ENCODE data around the gene FIZ1.
"Not testable (repeated sequence)": the region's sequence is repeated elsewhere in the genome, so short reads cannot be mapped to it uniquely, and the experiment has no call there.

Gene FIZ1

GRCh38 chr19:55594996-55595545, 4.2 kb downstream of the FIZ1 start:
- DNase-seq (ENCODE audit: low read depth), result no peak

- DNase-seq (ENCODE audit: low read depth), result no peak
Measured at GRCh38 chr19:55593096-55593772, 6.1 kb downstream of the FIZ1 start.

DNA sequence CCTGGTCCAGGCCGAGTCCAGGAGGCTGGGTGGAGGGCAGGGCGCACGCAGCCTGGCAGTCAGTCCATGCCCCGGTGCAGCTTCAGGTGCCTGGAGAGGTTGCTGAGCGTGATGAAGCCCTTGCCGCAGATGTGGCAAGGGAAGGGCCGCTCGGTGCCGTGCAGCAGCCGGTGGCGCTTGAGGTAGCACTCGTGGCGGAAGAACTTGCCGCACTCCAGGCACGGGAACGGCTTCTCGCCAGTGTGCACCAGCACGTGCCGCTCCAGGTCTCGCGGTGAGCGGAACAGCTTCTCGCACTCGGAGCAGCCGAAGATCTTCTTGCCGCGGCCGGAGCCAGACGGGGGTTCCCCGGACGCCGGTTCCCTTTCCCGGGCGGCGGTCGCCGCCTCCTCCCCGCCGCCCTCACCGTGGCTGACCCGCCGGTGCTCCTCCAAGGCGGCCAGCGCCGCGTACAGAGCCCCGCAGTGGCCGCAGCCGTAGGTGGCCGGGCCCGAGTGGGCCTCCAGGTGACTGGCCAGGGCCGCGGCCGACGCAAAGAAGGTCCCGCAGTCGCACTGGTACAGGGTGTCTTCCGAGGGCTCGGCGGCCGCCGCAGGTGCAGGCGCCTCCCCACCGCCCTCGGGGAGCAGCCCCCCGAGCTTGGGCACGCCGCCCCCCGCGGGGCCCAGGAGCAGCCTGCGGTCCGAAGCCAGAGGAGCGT, 6.8 kb downstream of the FIZ1 start:
- no peak for DNase-seq (ENCODE audit: low read depth)

DNA sequence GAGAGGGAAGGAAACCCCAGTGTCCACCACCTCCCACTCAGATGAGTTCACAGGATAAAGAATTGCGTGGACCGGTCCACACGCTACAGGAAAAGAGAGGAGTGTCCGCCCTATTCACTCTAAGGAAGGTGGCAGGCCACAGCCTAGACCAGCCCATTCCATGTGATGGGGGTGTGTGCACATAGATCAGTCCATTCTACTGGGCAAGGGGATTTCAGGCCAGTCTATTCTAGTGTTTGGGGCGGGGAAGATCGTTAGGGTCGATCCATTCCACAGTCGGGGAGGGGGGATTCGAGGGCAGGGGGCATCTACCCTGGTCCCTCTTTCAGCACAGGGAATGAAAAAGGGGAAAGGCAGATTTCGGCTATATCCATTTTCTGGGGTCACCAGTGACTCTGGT, 7.8 kb downstream of the FIZ1 start:
- DNase-seq (ENCODE audit: low read depth), result no peak

DNA sequence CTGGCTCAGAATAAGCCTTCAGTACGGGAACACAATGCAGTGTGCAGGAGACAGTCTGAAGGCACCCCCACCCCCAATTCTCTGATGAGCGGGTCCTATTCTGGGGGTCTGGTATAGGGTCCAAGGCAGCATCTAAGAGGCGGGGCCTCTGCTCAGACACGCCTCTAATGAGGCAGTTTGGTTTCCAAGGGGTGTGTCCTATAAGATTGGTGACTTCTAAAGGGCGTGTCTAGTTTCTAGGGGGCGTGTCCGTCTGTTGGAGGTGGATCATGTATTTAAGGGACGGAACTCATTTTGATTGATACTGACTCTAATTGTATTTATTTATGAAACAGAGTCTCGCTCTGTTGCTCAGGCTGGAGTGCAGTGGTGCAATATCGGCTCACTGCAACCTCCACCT, 8.7 kb downstream of the FIZ1 start:
- DNase-seq (ENCODE audit: low read depth), result no peak

GRCh38 chr19:55590109-55590508, 9.2 kb downstream of the FIZ1 start:
- DNase-seq (ENCODE audit: low read depth), result no peak

DNA sequence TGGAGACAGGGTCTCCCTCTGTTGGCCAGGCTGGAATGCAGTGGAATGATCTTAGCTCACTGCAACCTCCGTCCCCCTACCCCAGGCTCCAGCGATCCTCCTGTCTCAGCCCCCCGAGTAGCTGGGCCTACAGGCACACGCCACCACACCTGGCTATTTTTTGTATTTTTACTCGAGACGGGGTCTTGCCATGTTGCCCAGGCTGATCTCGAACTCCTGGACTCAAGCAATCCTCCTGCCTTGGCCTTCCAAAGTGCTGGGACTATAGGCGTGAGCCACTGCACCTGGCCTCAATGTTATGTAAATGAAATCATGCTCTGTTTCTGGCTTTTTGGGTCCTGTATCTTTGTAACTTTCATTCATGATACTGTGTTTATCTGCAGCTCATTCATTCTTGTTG, 10.6 kb downstream of the FIZ1 start:
- DNase-seq (ENCODE audit: low read depth), result no peak

DNA sequence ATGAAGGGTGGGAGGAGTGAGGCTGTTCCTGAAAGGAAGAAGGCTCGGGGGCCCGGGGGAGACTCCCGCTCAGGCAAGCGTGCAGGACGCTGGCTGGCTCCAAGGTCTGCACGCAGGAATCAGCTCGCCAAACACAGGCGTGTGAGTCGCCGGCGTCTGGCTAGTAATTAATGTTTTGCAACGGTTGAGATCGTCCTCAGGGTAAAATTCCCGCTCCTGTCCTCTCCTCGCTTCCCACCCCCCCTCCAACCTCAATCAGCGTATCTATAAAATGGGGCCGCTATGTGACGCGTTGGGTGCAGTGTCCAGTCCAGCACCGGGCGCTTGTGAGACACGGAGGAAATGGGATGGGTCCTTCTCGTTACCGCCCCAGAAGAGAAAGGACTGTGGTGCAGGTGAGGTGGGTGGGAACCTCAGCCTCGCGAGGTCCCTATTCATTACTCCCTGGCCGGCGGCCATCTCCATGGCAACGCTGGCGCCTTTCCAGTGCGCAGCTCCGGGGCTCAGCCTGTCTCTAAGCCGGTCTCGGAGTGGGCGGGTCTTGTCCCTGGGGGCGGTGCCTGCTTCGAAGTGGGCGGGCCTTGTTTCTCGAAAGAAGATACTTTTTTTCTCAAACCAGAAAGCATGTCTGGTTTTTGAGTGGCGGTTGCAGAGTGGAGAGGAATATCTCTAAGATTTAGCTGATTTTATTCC, 12.2 kb downstream of the FIZ1 start:
- DNase-seq (ENCODE audit: low read depth), result no peak

DNA sequence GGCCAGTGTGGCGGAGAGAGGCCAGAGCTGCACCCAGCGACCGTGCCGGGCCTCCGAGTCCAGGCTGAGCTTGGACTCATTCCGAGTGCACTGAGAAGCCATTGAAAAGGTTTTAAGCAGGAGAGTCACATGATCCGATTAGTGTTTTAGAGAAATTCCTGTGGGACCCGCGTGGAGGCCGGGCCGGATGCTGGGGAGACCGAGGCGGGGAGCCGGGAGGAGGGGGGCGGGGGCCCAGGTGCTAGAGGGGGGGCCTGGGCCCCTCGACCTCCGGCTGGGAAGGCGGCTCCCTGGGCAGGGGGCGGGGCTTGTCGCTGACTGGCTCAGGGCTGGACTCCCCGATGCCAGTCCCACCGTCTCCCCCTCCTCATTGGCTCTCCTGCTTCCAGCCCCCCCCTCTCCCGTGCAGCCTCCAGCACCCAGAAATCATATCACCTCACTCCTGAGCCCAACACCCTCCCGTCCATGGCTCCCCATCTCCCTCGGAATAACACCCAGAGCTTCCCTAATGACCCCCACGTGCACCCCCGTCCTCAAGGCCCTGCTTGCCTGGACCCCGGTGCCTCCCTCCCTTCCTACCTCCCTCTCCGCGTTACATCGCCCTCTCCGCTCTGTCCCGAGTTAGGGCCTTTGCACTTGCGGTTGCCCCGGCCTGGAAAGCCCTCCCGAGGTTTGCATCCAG, 13.5 kb downstream of the FIZ1 start:
- no peak for DNase-seq (ENCODE audit: low read depth)

GRCh38 chr19:55584871-55585270, 14.4 kb downstream of the FIZ1 start:
- DNase-seq (ENCODE audit: low read depth), result no peak

- not testable (repeated sequence) for DNase-seq (ENCODE audit: low read depth)
Measured at GRCh38 chr19:55583897-55584296, 15.4 kb downstream of the FIZ1 start.

DNA sequence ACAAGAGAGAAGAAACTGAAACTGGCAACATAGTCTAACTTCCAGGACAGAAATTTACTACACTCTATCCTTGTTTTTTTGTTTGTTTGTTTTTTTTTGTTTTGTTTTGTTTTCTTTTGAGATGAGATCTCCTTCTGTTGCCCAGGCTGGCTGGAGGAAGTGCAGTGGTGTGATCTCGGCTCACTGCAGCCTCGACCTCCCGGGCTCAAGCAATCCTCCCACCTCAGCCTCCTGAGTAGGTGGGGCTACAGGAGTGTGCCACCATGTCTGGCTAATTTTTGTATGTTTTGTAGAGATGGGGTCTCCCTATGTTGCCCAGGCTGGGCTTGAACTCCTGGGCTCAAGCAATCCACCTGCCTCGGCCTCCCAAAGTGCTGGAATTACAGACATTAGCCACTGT, 17.0 kb downstream of the FIZ1 start:
- DNase-seq (ENCODE audit: low read depth), result not testable (repeated sequence)

- DNase-seq (ENCODE audit: low read depth), result no peak
Measured at GRCh38 chr19:55581823-55582223, 17.5 kb downstream of the FIZ1 start.

- DNase-seq (ENCODE audit: low read depth), result no peak
Measured at GRCh38 chr19:55581145-55581822, 18.0 kb downstream of the FIZ1 start.

DNA sequence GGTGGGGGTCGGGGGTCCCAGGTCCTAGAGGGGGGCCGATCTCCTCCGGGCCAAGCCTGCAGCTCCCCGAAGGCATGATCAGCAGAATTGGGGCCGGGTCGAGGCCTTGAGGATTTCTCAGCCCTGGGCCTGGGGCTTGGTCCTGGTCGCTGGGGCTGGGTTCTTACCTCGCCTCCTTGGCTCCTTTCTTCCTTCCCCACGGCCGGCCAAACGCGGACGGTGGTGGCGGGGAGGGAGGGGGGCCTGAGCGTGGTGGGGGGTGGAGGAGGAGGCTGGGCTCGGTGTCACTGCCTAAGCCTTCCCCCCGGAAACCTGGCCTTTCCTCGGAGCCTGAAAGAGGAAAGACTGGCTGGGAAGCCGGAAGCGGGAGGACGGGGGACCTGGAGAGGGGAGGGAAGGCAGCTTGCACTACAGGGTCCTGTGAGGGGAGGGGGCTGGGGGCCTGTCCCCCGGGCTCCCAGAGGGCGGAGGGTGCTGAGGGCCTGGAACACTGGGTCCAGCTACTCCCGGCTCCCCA, 18.6 kb downstream of the FIZ1 start, which contains the start of gene ZNF579:
Gene ZNF579, minus strand, starts transcription at position 221 of the 517 bp plus-strand sequence. CDS start 1,209 bp downstream, outside the sequence.
- DNase-seq (ENCODE audit: low read depth), result peak; percentile 51

DNA sequence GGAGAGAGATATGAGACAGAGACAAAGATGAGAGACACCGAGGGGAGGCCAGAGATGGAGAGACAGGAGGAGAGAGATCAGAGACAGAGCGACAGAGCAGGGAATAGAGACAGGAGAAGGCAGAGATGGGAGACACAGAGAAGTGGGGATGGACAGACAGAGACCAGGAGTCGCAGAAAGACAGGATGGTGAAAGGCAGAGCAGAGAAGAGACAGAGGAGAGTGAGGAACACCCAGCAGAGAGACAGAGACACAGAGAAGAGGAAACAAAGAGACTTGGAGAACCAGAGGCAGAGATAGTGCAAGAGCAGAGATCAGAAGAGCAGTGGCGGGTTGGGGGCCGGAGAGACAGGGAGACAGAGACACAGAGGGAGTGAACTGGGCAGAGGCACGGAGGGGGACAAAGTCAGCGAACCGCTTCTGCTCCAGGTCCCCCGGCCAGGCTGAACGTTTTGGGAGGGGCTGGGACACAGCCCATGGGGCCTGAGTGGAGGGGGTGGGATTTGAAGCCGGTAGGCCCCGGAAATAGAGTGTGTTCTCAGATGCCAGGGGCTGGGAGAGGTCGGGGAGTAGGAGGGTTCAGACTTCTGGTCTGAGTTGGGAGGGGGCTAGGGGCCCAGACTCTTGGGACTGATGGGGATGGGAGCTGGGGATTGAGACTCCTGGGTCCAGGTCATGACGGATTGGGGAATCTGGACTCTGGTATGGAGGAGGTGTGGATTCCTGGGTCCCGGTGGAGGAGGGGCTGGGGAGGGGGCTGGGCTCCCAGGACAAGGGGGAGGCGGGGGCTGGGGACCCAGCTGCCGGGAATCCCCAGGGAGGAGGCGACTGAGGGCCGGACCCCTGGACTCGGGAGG, 19.3 kb downstream of the FIZ1 start:
- no peak for DNase-seq (ENCODE audit: low read depth)

GRCh38 chr19:55578761-55579747, 20.3 kb downstream of the FIZ1 start:
- no peak for DNase-seq (ENCODE audit: low read depth)

GRCh38 chr19:55578031-55578760, 21.1 kb downstream of the FIZ1 start:
- DNase-seq (ENCODE audit: low read depth), result no peak

Measured in HS-5 (cell line).